HepG2 (cell line): Measurements from ENCODE around the gene NOP56. TPM values are rescaled to one million over a fixed set of nuclear protein-coding genes. Genes with fewer than 3 reads are reported as not detected.
A peak's percentile ranks its signal among the peaks of the same experiment; 100 is the strongest.

ENCODE experiments used
- FOXA3 ChIP-seq: IDR thresholded peaks from 2 replicates; pipeline ENCODE4 v1.6.1; 2016; ENCODE audit warnings: missing genetic modification reagents, missing compliant biosample characterization
- HOXA7 ChIP-seq: sonication (generic); formaldehyde crosslinking; IDR thresholded peaks from 2 replicates; pipeline ENCODE4 v1.8.1; 2022; ENCODE audit warnings: mild to moderate bottlenecking, missing genetic modification reagents, moderate library complexity
- MED1 ChIP-seq: sonication (generic); formaldehyde crosslinking; IDR thresholded peaks from 2 replicates; pipeline ENCODE4 v1.4.0; 2020; ENCODE audit warnings: missing genetic modification reagents
- ZBTB20 ChIP-seq: sonication (generic); formaldehyde crosslinking; IDR thresholded peaks from 2 replicates; pipeline ENCODE4 v1.8.1; 2023; ENCODE audit warnings: missing genetic modification reagents, low read depth, mild to moderate bottlenecking, borderline replicate concordance
- ZNF7 ChIP-seq: IDR thresholded peaks from 2 replicates; pipeline ENCODE4 v1.6.1; 2016; ENCODE audit warnings: missing biosample characterization, missing genetic modification reagents
- polyA plus RNA-seq, 8 experiments: library from polyadenylated mRNA; depleted of rRNA in 3 of 8; stranded (reverse) in 7 of 8; unstranded in 1 of 8; fragments of >200 nt; fragmentation: Illumina TruSeq in 4 of 8; extraction: Trizol in 4 of 8; gene quantifications; 2 replicates each; pipeline versions ENCODE4 v1.2.1 to v1.2.3, GENCODE V29; 2011 to 2016; ENCODE audit warnings: low read depth in 4 of 8, missing spikeins in 1 of 8, mixed read lengths in 1 of 8; ENCODE audit not compliant: insufficient read depth in 1 of 8
- total RNA-seq, 5 experiments: library from RNA; depleted of rRNA; stranded (reverse); fragments of >200 nt; fragmentation: Illumina TruSeq; extraction: Trizol; gene quantifications; 2 replicates each; pipeline ENCODE4 v1.2.3, GENCODE V29; 2016; ENCODE audit warnings: low read depth in 1 of 5
- TF ChIP-seq, protein P1 (sequence below): sonication (generic); formaldehyde crosslinking; IDR thresholded peaks from 2 replicates; pipeline ENCODE4 v1.9.0; 2022; ENCODE audit warnings: missing genetic modification reagents, mild to moderate bottlenecking, borderline replicate concordance
- TF ChIP-seq, protein P2 (sequence below): sonication (generic); formaldehyde crosslinking; IDR thresholded peaks from 2 replicates; pipeline ENCODE4 v1.4.0; 2020; ENCODE audit warnings: missing genetic modification reagents
- TF ChIP-seq, protein P3 (sequence below): sonication (generic); formaldehyde crosslinking; IDR thresholded peaks from 2 replicates; pipeline ENCODE4 v1.4.0; 2020; ENCODE audit warnings: missing genetic modification reagents
- TF ChIP-seq, protein P4 (sequence below): IDR thresholded peaks from 2 replicates; pipeline ENCODE4 v1.6.1; 2016; ENCODE audit warnings: low read depth, control low read depth
- TF ChIP-seq, protein P5 (sequence below): sonication (generic); formaldehyde crosslinking; IDR thresholded peaks from 2 replicates; pipeline ENCODE4 v1.4.0; 2020; ENCODE audit warnings: missing genetic modification reagents
- TF ChIP-seq, protein P6 (sequence below): sonication (generic); formaldehyde crosslinking; IDR thresholded peaks from 2 replicates; pipeline ENCODE4 v1.4.0; 2020; ENCODE audit warnings: low read depth, missing genetic modification reagents

NOP56 gene
- total and polyA plus RNA-seq, 2 of the 13 experiments (the other 11 are each of a cell fraction or from before 2014, with no cell fraction given), result 369 to 1,116 TPM

DNA sequence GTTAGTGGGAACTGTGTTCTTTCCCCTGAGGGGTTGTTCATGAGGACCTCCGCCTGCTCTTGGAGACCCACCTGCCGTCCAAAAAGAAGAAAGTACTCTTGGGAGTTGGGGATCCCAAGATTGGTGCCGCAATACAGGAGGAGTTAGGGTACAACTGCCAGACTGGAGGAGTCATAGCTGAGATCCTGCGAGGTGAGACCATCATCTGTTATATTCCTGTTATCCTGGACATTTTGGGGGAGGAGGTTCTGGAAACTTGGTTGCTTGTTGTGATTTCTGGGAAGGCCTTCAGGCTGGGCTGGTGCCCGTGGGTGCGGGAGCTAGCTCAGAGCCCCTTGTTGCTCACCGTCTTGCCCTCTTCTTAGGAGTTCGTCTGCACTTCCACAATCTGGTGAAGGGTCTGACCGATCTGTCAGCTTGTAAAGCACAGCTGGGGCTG, 2.0 kb downstream of the NOP56 start (continued):
- TF ChIP-seq, protein P1, sequence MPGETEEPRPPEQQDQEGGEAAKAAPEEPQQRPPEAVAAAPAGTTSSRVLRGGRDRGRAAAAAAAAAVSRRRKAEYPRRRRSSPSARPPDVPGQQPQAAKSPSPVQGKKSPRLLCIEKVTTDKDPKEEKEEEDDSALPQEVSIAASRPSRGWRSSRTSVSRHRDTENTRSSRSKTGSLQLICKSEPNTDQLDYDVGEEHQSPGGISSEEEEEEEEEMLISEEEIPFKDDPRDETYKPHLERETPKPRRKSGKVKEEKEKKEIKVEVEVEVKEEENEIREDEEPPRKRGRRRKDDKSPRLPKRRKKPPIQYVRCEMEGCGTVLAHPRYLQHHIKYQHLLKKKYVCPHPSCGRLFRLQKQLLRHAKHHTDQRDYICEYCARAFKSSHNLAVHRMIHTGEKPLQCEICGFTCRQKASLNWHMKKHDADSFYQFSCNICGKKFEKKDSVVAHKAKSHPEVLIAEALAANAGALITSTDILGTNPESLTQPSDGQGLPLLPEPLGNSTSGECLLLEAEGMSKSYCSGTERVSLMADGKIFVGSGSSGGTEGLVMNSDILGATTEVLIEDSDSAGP (CRISPR knock-in tag), result peak; percentile 35; the same call in 1 of the 2 replicates
- 0 out of 2 replicates have a peak, but pooled peaks have one; percentile 29 for TF ChIP-seq MED1 (CRISPR knock-in tag)
- TF ChIP-seq, protein P2, sequence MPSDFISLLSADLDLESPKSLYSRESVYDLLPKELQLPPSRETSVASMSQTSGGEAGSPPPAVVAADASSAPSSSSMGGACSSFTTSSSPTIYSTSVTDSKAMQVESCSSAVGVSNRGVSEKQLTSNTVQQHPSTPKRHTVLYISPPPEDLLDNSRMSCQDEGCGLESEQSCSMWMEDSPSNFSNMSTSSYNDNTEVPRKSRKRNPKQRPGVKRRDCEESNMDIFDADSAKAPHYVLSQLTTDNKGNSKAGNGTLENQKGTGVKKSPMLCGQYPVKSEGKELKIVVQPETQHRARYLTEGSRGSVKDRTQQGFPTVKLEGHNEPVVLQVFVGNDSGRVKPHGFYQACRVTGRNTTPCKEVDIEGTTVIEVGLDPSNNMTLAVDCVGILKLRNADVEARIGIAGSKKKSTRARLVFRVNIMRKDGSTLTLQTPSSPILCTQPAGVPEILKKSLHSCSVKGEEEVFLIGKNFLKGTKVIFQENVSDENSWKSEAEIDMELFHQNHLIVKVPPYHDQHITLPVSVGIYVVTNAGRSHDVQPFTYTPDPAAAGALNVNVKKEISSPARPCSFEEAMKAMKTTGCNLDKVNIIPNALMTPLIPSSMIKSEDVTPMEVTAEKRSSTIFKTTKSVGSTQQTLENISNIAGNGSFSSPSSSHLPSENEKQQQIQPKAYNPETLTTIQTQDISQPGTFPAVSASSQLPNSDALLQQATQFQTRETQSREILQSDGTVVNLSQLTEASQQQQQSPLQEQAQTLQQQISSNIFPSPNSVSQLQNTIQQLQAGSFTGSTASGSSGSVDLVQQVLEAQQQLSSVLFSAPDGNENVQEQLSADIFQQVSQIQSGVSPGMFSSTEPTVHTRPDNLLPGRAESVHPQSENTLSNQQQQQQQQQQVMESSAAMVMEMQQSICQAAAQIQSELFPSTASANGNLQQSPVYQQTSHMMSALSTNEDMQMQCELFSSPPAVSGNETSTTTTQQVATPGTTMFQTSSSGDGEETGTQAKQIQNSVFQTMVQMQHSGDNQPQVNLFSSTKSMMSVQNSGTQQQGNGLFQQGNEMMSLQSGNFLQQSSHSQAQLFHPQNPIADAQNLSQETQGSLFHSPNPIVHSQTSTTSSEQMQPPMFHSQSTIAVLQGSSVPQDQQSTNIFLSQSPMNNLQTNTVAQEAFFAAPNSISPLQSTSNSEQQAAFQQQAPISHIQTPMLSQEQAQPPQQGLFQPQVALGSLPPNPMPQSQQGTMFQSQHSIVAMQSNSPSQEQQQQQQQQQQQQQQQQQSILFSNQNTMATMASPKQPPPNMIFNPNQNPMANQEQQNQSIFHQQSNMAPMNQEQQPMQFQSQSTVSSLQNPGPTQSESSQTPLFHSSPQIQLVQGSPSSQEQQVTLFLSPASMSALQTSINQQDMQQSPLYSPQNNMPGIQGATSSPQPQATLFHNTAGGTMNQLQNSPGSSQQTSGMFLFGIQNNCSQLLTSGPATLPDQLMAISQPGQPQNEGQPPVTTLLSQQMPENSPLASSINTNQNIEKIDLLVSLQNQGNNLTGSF (CRISPR knock-in tag), result peak; percentile 28; the same call in 1 of the 2 replicates
- TF ChIP-seq ZNF7 (CRISPR knock-in tag), result 0 out of 2 replicates have a peak, but pooled peaks have one; percentile 9
- TF ChIP-seq, protein P3, sequence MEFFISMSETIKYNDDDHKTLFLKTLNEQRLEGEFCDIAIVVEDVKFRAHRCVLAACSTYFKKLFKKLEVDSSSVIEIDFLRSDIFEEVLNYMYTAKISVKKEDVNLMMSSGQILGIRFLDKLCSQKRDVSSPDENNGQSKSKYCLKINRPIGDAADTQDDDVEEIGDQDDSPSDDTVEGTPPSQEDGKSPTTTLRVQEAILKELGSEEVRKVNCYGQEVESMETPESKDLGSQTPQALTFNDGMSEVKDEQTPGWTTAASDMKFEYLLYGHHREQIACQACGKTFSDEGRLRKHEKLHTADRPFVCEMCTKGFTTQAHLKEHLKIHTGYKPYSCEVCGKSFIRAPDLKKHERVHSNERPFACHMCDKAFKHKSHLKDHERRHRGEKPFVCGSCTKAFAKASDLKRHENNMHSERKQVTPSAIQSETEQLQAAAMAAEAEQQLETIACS (CRISPR knock-in tag), result 0 out of 2 replicates have a peak, but pooled peaks have one; percentile 15
- TF ChIP-seq, protein P4, sequence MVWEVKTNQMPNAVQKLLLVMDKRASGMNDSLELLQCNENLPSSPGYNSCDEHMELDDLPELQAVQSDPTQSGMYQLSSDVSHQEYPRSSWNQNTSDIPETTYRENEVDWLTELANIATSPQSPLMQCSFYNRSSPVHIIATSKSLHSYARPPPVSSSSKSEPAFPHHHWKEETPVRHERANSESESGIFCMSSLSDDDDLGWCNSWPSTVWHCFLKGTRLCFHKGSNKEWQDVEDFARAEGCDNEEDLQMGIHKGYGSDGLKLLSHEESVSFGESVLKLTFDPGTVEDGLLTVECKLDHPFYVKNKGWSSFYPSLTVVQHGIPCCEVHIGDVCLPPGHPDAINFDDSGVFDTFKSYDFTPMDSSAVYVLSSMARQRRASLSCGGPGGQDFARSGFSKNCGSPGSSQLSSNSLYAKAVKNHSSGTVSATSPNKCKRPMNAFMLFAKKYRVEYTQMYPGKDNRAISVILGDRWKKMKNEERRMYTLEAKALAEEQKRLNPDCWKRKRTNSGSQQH, result no peak
- TF ChIP-seq, protein P5, sequence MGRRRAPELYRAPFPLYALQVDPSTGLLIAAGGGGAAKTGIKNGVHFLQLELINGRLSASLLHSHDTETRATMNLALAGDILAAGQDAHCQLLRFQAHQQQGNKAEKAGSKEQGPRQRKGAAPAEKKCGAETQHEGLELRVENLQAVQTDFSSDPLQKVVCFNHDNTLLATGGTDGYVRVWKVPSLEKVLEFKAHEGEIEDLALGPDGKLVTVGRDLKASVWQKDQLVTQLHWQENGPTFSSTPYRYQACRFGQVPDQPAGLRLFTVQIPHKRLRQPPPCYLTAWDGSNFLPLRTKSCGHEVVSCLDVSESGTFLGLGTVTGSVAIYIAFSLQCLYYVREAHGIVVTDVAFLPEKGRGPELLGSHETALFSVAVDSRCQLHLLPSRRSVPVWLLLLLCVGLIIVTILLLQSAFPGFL (CRISPR knock-in tag), result 0 out of 2 replicates have a peak, but pooled peaks have one; percentile 7
- TF ChIP-seq ZBTB20, result 0 out of 2 replicates have a peak, but pooled peaks have one; percentile 45
- TF ChIP-seq, protein P6, sequence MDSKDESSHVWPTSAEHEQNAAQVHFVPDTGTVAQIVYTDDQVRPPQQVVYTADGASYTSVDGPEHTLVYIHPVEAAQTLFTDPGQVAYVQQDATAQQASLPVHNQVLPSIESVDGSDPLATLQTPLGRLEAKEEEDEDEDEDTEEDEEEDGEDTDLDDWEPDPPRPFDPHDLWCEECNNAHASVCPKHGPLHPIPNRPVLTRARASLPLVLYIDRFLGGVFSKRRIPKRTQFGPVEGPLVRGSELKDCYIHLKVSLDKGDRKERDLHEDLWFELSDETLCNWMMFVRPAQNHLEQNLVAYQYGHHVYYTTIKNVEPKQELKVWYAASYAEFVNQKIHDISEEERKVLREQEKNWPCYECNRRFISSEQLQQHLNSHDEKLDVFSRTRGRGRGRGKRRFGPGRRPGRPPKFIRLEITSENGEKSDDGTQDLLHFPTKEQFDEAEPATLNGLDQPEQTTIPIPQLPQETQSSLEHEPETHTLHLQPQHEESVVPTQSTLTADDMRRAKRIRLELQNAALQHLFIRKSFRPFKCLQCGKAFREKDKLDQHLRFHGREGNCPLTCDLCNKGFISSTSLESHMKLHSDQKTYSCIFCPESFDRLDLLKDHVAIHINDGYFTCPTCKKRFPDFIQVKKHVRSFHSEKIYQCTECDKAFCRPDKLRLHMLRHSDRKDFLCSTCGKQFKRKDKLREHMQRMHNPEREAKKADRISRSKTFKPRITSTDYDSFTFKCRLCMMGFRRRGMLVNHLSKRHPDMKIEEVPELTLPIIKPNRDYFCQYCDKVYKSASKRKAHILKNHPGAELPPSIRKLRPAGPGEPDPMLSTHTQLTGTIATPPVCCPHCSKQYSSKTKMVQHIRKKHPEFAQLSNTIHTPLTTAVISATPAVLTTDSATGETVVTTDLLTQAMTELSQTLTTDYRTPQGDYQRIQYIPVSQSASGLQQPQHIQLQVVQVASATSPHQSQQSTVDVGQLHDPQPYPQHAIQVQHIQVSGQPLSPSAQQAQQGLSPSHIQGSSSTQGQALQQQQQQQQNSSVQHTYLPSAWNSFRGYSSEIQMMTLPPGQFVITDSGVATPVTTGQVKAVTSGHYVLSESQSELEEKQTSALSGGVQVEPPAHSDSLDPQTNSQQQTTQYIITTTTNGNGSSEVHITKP, result 0 out of 2 replicates have a peak, but pooled peaks have one; percentile 9
- TF ChIP-seq HOXA7 (CRISPR knock-in tag), result no peak
- TF ChIP-seq FOXA3 (CRISPR knock-in tag), result no peak
